HCT116 (cell line): Measurements from ENCODE around the gene PGRMC2.
"Not testable (repeated sequence)": the region's sequence is repeated elsewhere in the genome, so short reads cannot be mapped to it uniquely, and the experiment has no call there.

Experiments
- CTCF ChIP-seq, 3 experiments: fragments of 200-600 bp in 1 of 3; sonication (generic) in 1 of 3; IDR thresholded peaks in 2 of 3; conservative IDR thresholded peaks in 1 of 3; 2 replicates each; pipeline ENCODE4 v1.5.1; 2012 to 2017; ENCODE audit warnings: low read depth in 2 of 3, low read length in 2 of 3, antibody characterized with exemption in 1 of 3, borderline replicate concordance in 1 of 3, control low read depth in 1 of 3, mild to moderate bottlenecking in 1 of 3, mixed read lengths in 1 of 3, mixed run types in 1 of 3, moderate library complexity in 1 of 3; ENCODE audit not compliant: insufficient read depth in 1 of 3
- EZH2phosphoT487 ChIP-seq: fragments of 200-600 bp; IDR thresholded peaks from 2 replicates; pipeline ENCODE4 v1.6.1; 2018; ENCODE audit warnings: antibody characterized with exemption, borderline replicate concordance
- POLR2A ChIP-seq: IDR thresholded peaks from 2 replicates; pipeline ENCODE4 v1.7.0; 2011; ENCODE audit warnings: borderline replicate concordance; ENCODE audit not compliant: insufficient read depth, insufficient read length; ENCODE audit errors: extremely low read depth
- POLR2AphosphoS5 ChIP-seq: IDR thresholded peaks from 2 replicates; pipeline ENCODE4 v1.6.1; 2011; ENCODE audit warnings: mild to moderate bottlenecking, low read depth, low read length, moderate library complexity
- SIN3A ChIP-seq: IDR thresholded peaks from 2 replicates; pipeline ENCODE4 v1.6.1; 2012; ENCODE audit warnings: low read depth
- TCF7L2 ChIP-seq: IDR thresholded peaks from 2 replicates; pipeline ENCODE4 v1.7.0; 2011; ENCODE audit warnings: borderline replicate concordance, inconsistent platforms; ENCODE audit not compliant: insufficient read depth, insufficient read length; ENCODE audit errors: extremely low read depth
- ZNF274 ChIP-seq: fragments of 200-500 bp; sonication (Bioruptor generic); IDR thresholded peaks from 2 replicates; pipeline ENCODE4 v1.6.1; 2014; ENCODE audit warnings: mild to moderate bottlenecking, low read depth, low read length, inconsistent platforms

DNA sequence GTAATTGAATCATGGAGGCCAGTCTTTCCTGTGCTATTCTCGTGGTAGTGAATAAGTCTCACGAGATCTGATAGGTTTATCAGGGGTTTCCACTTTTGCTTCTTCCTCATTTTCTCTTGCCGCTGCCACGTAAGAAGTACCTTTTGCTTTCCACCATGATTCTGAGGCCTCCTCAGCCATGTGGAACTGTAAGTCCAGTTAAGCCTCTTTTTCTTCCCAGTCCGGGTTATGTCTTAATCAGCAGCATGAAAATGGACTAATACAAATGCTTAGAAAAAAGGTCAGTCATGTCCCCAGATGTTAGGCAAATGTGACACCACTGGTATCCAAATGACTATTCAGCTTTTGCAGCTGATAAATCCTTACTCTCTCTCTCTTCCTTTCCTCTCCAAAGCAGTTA, 42.2 kb downstream of the PGRMC2 start:
- TF ChIP-seq SIN3A; CTCF (IDR thresholded peaks at IDR 0.05 in 2 of 3, conservative IDR thresholded peaks at IDR 0.05 in 1 of 3; ENCODE audit: borderline replicate concordance in 1 of 3, insufficient read depth in 1 of 3, low read depth in 2 of 3, low read length in 2 of 3); TCF7L2; POLR2A; POLR2AphosphoS5; EZH2phosphoT487; ZNF274: not testable (repeated sequence)
